Measurements from ENCODE around the gene AGPAT1. TPM values are rescaled to one million over a fixed set of nuclear protein-coding genes. Genes with fewer than 3 reads are reported as not detected.

AGPAT1 gene
- total RNA-seq, 1 experiment from 2014 or later, result 37.8 TPM

GRCh38 chr6:32163559-32164258 lies 12.2 kb downstream of the AGPAT1 start:
- BruUV-seq (replicated peaks), result no TSS peak
- no peak overlapping the region for H3K27ac Mint-ChIP-seq (ENCODE audit: low read depth, unreplicated experiment)
- ChIA-PET CTCF (interaction anchor here (0.5 to 1.3 kb wide), 3 partner anchors 45 to 116 kb away, joined by 3 to 4 read pairs (median 3); no protein-coding TSS in a partner anchor), POLR2A (no interaction called here)
- H3K36me3 Mint-ChIP-seq (ENCODE audit: insufficient read depth, unreplicated experiment), result peaks cover 30% of the 10 kb centered on the region
- H3K27me3 Mint-ChIP-seq (ENCODE audit: insufficient read depth, unreplicated experiment), result no peaks in the 10 kb centered on the region
- no peaks in the 10 kb centered on the region for H3K9me3 Mint-ChIP-seq (ENCODE audit: unreplicated experiment)
- no peak overlapping the region for H3K4me3 Mint-ChIP-seq (ENCODE audit: unreplicated experiment)
- DNase-seq (ENCODE audit: unreplicated experiment), result no peak
- no peak for TF ChIP-seq CTCF (IDR thresholded peaks at IDR 0.05; ENCODE audit: unreplicated experiment)
- H3K4me1 Mint-ChIP-seq (ENCODE audit: insufficient read depth, unreplicated experiment), result no peaks in the 10 kb centered on the region
- intact Hi-C loops (cut with micrococcal nuclease), result no loop called here

GRCh38 chr6:32158052-32158451 lies 17.8 kb downstream of the AGPAT1 start:
- no peak overlapping the region for H3K27ac Mint-ChIP-seq (ENCODE audit: low read depth, unreplicated experiment)
- H3K4me3 Mint-ChIP-seq (ENCODE audit: unreplicated experiment), result no peak overlapping the region
- no peaks in the 10 kb centered on the region for H3K27me3 Mint-ChIP-seq (ENCODE audit: insufficient read depth, unreplicated experiment)
- ChIA-PET CTCF (interaction anchor here (2.5 kb wide), 1 partner anchor 39 kb away, joined by 16 read pairs; no protein-coding TSS in a partner anchor), POLR2A (interaction anchor here (1.0 kb wide), 1 partner anchor 30 kb away, joined by 3 read pairs; the partner anchor contains the start of gene ATF6B)
- peaks cover 34% of the 10 kb centered on the region for H3K36me3 Mint-ChIP-seq (ENCODE audit: insufficient read depth, unreplicated experiment)
- no peaks in the 10 kb centered on the region for H3K9me3 Mint-ChIP-seq (ENCODE audit: unreplicated experiment)
- intact Hi-C loops (cut with micrococcal nuclease), result loop anchor here (10.0 kb wide), 1 partner anchor 183 kb away; the partner anchor contains the start of gene DXO
- no peak for TF ChIP-seq CTCF (IDR thresholded peaks at IDR 0.05; ENCODE audit: unreplicated experiment)
- DNase-seq (ENCODE audit: unreplicated experiment), result no peak
- BruUV-seq (replicated peaks), result no TSS peak
- H3K4me1 Mint-ChIP-seq (ENCODE audit: insufficient read depth, unreplicated experiment), result peaks cover 13% of the 10 kb centered on the region

GRCh38 chr6:32156891-32157290 lies 19.0 kb downstream of the AGPAT1 start:
- DNase-seq (ENCODE audit: unreplicated experiment), result no peak
- ChIA-PET POLR2A (no interaction called here), CTCF (no interaction called here)
- Mint-ChIP-seq H3K9me3 (ENCODE audit: unreplicated experiment) (no peaks in the 10 kb centered on the region), H3K27ac (ENCODE audit: low read depth, unreplicated experiment) (no peak overlapping the region), H3K4me3 (ENCODE audit: unreplicated experiment) (no peak overlapping the region), H3K4me1 (ENCODE audit: insufficient read depth, unreplicated experiment) (peaks cover 13% of the 10 kb centered on the region), H3K36me3 (ENCODE audit: insufficient read depth, unreplicated experiment) (peaks cover 33% of the 10 kb centered on the region), H3K27me3 (ENCODE audit: insufficient read depth, unreplicated experiment) (no peaks in the 10 kb centered on the region)
- no peak for TF ChIP-seq CTCF (IDR thresholded peaks at IDR 0.05; ENCODE audit: unreplicated experiment)
- no TSS peak for BruUV-seq (replicated peaks)
- intact Hi-C loops (cut with micrococcal nuclease), result loop anchor here (10.0 kb wide), 1 partner anchor 182 kb away; the partner anchor contains the start of gene DXO

- ChIA-PET CTCF (interaction anchor here (0.6 to 1.1 kb wide), 11 partner anchors 9 to 1495 kb away, joined by 3 to 6 read pairs (median 3); partner anchors contain the start of gene EGFL8), POLR2A (interaction anchor here (0.7 to 1.1 kb wide), 5 partner anchors 14 to 36 kb away, joined by 3 to 6 read pairs (median 3); partner anchors contain the start of genes AGPAT1, ATF6B and FKBPL)
- peaks cover 25% of the 10 kb centered on the region for H3K36me3 Mint-ChIP-seq (ENCODE audit: insufficient read depth, unreplicated experiment)
- peaks cover 18% of the 10 kb centered on the region for H3K4me1 Mint-ChIP-seq (ENCODE audit: insufficient read depth, unreplicated experiment)
- peak; percentile 71 for DNase-seq (ENCODE audit: unreplicated experiment)
- H3K27me3 Mint-ChIP-seq (ENCODE audit: insufficient read depth, unreplicated experiment), result no peaks in the 10 kb centered on the region
- peak; percentile 56 for TF ChIP-seq CTCF (IDR thresholded peaks at IDR 0.05; ENCODE audit: unreplicated experiment)
- H3K27ac Mint-ChIP-seq (ENCODE audit: low read depth, unreplicated experiment), result peak overlapping the region; percentile 83
- peak overlapping the region; percentile 86 for H3K4me3 Mint-ChIP-seq (ENCODE audit: unreplicated experiment)
- no peaks in the 10 kb centered on the region for H3K9me3 Mint-ChIP-seq (ENCODE audit: unreplicated experiment)
- intact Hi-C loops (cut with micrococcal nuclease), result loop anchor here (1.0 to 10.0 kb wide), 4 partner anchors 23 to 180 kb away; partner anchors contain the start of gene DXO
- BruUV-seq (replicated peaks), result no TSS peak
These were observed 21.2 kb downstream of the AGPAT1 start for GRCh38 chr6:32154514-32155161.
